Measurements from ENCODE around the gene FCAMR.
"Not testable (repeated sequence)": the region's sequence is repeated elsewhere in the genome, so short reads cannot be mapped to it uniquely, and the experiment has no call there.

FCAMR gene

DNA sequence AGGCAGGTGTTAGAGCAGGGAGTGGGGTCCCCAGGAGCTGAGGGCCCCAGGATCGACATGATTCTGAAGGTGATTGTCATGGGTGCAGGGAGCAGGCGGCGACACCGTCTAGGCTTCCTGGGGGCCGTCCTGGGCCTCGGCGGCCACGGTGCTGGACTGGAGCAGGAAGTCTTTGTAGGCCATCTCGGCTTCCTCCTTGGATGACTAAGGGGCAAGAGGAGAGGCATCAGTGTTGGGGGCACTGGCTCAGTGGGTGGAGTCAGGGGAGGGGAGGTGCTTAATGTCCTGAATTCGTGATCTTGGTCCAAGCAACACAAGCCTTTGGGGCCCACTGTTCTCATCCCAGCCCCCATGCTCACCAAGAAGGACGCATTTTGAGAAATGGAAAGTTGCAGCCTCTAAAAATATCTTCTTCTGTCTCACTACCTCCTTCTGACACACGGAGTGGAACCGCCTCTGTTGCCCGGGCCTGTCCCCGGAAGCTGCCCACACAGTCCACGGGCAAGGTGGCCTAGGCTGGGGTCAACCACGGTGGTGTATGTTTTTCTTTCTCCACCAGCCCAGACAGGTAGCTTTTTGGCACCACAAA lies 40.0 kb downstream of the FCAMR start:
- no peak for DNase-seq

DNA sequence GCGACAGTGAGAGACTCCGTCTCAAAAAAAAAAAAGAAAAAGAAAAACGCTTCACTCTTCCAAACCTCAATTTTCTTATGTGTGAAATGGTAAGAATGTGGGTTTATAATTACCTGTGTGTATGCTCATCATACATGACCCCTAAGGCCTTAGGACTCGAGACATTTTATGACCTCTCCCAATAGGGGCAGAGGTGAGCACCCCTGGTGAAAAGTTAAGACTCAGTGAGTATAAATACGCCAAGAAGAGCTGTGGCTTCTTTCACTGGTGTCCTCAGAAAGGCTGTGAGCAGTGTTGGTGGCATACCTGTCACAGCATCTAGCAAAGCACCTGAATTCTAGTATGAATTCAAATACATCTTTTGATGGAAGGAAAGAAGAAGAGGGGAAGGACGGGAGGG lies 40.7 kb downstream of the FCAMR start:
- DNase-seq = no peak

DNA sequence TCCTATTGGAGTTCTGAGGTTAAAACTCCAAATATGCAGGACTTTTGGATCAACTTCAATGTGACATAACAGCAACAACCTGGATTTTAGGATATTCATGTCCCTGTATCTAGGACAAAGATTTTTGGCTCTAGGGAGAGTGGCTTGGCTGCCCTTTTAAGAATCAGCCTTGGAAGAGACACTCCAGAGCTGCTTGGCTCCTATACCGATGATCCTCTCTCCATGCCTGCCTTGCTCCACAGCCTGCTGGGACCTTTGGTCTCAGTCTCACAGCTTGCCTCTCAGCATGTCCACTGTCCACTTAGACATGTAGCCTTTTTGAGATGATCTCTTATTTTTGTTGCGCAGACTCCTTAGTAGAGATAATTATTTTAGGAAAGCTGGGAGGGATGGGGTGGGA lies 44.0 kb downstream of the FCAMR start:
- DNase-seq = no peak

DNA sequence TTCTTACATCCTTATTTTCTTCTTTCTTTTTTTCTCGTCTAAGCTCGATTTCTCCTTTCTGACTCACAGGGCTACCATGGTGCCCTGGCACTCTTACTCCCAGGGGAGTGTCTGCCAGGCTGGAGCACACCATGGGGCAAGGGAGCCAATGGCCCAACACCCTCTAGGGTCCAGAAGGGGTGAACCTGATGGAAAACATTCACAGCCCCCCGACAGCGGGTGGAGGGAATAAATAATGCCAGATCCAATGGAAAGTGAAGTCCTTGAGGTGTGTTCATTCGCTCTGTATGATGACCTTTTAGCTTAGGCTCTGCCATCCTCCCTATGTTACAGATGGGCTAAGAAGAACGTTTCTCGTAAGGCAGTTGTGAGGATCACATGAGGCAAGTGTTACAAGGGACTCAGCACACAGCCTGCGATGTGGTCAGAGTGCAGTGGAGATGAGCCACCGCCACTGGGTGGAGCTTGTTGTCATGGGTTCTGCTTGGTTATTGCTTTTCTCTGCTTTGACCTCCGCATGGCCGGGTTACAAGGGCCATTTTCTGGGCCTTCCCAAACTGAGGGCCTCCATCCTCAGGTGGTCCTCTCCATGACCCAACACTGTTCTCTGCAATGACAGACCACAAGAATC lies 45.0 kb downstream of the FCAMR start:
- peak in 1 of 6 experiments; percentile 29 for DNase-seq

DNA sequence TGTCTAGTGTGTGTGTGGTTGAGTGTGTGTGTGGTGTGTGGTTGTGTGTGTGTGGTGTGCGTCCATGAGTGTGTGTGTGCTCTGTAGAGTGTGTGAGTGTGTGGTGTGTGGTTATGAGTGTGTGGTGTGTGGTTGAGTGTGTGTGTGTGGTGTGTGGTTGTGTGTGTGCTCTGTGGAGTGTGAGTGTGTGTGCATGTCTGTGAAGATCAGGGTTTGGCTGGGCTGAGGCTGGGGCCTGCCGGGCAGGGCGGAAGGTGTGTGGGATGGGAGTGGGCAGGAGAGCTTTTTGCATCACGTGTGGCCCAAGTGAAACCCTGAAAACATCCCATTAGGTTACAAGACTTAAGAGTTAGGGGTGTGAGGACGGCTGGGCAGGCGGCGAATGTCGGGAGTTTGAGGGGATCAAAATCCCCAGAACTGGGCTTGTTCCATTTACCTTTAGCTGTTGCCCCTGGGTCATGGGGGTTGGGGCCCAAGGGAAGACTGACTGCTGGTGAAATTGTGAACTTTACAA lies 45.6 kb downstream of the FCAMR start:
- peak in 1 of 6 experiments; percentile 23 for DNase-seq

DNA sequence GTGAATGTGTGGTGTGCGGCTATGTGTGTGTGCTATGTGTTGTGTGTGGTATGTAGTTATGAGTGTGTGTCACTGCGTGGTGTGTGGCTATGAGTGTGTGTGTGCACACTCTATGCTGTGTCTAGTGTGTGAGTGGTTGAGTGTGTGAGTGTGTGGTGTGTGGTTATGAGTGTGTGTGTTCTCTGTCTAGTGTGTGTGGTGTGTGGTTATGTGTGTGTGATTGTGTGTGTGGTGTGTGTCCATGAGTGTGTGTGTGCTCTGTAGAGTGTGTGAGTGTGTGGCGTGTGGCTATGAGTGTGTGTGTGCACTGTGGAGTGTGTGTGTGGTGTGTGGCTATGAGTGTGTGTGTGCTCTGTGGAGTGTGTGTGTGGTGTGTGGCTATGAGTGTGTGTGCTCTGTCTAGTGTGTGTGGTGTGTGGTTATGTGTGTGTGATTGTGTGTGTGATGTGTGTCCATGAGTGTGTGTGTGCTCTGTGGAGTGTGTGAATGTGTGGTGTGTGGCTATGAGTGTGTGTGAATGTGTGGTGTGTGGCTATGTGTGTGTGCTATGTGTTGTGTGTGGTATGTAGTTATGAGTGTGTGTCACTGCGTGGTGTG lies 46.2 kb downstream of the FCAMR start:
- DNase-seq = not testable (repeated sequence)

DNA sequence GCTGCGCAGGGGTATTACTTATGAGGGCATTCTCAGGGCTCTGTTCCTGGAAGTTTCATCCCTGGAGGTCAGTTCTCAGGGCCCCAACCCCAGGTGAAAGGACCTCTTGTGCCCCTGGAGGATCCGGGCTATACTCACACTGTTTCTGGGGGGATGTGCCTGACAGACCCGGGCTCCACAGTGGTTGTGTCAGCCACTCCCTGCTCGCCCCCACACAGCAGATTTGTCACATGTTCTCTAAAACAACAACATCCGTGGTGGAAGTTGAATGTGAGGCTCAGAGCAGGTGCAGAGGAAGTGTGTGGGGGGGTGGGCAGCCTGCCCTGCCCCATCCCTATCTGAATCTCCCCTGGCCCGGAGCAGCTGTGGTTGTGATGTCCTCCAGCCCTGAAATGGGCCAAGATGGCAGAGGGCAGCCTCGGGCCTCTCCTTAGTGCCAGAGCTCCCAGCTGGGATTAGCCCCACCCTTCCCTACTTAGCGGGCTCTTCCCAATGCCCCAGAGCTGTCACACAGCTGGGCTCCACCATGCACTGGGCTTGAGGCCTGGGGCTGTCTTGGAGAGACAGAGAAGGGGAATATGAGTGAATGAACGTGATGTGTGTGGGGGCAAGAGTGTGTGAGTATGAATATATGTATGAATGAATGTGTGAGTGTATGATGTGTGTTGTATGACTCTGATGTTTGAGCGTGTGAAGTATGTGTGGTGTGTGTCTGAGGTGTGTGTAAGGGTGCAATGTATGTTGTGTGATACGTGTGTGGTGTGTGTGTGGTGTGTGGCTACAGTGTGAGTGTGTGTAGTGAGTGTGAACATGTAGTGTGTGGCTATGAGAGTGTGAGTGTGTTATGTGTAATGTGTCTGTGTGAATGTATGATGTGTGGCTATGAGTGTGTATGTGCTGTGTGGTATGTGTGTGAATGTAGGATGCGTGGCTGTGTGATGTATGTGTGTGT lies 47.0 kb downstream of the FCAMR start:
- DNase-seq = peak; percentile 57 to 87 (median 73)

DNA sequence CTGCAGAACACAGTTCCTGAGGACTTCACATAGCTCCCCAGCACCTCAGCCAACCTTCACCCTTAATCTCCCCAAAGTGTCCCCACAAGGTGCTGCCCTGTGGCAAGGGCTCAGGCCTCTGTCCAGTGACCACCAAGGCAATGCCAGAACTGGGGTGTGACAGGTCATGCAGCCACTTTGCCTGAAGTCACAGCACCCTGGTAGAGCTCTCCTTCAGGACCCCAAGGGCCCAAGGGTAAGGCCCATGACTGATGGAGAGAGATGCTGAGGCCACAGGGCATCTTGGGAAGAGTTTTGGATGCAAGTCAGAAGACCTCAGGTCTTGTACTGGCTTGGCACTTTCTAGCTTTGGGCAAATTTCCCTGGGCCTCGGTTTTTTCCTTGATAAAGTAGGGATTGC lies 47.7 kb downstream of the FCAMR start:
- DNase-seq = no peak

DNA sequence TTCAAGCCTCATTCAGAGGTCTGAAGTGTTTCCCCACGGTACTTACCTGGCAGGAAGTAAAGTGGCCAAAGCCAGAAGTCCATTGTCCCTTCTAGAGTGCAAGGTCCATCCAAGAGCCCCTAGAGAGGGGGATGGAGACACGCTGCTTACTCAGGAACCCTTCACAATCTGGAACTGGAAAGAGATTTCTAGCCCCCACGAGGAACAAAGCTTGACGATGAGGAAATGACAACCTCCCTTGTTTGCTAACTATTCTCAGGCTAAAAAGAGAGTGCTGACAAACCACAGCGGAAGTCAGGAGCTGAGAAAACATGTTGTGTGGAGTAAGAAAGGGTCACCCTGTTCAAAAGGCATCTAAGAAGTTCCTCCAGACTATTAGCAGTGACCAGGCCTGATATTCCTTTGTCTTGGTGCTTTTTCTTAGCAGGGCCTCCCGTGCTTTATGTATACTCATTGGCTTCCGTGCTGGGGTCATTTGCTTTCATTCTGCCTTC lies 48.4 kb downstream of the FCAMR start, which contains the start of gene FCMR:
FCMR (minus strand) TSS at position 170 of the 494 bp plus-strand sequence; CDS start at position 83, 87 bp downstream.
- DNase-seq = peak; percentile 29 to 83 (median 59)

DNA sequence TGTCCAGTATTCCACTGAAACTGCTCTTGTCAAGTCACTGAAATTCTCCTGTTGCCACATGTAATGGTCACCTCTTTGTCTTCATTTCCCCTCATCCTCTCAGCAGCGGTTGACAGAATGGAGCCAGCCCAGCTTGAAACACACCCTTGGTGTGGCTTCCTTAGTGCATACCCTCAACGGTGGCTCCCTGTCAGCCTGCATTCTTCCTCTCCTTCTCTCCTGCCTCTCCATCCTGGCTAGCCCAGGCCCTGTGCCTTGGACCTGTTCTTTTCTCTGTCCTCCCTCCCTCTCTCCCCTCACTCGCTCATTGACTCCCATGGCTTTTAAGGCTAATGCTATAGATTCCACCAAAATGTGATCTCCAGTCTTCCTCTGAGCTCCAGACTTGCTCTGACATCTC lies 52.2 kb downstream of the FCAMR start:
- DNase-seq = no peak

DNA sequence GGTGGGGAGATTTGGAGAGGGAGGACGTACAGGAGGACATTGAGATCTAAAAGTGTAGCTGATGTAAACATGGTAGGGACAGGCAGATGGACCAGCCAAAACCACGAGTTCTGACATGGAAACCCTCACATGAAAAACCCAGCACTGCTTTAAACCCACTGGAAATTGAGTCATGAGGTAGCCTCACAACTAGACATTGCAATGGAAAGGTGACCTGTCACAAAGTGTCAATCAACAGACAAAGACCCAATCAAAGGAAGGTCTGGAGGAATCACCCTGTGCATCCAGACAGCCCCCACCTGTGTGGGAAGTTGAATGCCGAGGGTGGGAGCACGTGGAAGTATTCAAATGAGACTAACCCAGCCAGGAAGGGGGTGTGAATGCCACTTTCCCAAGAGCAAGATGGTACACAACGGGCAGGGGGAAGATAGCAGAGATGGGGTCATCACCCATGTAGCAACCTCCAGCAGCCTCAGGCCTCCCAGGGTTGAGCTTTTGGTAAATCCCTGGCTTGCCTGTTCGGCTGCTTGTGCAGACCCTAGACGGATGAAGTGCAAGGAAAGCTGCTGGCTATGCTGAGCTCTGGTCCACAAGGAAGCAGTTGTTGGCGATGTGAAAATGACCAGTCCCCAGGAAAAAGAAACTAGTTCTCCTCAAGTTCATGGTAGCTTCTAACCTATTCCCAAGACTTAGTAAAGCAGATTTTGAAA lies 54.1 kb downstream of the FCAMR start:
- DNase-seq = no peak

DNA sequence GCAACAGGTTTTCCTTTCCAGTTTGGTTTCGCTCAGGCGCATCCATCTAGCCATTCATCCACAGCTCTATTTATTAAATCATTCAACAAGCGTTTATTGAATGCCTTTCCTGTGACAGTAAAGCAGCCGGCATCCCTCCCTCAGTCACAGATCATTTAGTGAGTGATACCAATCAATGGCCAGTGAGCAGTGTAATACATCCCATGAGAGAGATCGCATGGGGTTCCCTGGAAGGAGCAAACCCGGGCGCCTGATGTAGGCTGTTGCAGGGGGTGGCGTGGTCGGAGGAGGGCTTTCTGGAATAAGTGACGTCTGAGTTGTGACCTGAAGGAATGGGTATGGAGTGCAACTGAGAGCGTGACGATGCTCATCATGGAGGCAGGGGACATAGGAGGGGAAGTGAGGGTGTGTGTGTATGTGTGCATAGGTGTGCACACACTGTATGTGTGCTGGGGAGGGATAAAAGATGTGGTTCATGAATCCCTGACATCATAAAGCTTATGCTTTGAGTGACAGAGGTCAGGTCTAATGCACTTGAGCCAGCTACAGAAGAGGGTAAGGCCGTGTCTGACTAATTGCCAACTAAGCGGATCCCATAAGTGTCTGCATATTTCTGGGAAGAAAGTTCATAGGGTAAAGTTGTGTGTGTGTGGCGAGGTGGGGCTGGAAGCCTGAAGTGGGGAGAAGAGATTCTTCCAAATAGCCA lies 55.1 kb downstream of the FCAMR start:
- no peak for DNase-seq

DNA sequence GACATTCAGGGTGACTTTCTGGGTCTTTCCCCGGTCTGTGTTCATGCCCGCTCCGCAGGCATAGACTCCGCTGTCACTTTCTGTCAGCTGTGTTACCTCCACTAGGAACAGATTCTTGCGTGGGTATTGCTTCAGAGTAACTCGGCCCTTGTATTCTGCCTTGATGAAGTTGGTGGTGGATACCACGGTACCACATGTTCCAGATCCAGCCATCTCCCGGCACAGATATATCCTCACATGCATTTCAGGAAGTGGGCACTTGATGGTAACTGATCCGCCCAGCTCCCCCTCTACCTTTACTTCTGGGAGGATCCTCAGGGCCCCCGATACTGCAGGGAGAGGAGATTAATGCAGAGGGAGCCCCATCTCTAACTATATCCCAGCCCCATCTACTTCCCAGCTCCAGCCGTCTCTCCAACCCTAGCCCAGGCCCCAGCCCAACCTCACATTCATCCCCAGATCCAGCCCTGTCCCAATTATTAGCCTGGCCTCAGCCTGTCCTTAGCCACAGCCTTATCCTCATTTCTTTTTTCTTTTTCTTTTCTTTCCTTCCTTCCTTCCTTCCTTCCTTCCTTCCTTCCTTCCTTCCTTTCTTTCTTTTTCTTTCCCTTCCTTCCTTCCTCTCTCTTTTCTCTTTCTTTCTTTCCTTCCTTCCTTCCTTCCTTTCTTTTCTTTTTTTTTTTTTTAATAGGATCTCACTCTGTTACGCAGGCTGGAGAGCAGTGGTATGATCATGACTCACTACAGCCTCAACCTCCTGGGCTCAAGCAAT lies 56.3 kb downstream of the FCAMR start:
- no peak for DNase-seq

DNA sequence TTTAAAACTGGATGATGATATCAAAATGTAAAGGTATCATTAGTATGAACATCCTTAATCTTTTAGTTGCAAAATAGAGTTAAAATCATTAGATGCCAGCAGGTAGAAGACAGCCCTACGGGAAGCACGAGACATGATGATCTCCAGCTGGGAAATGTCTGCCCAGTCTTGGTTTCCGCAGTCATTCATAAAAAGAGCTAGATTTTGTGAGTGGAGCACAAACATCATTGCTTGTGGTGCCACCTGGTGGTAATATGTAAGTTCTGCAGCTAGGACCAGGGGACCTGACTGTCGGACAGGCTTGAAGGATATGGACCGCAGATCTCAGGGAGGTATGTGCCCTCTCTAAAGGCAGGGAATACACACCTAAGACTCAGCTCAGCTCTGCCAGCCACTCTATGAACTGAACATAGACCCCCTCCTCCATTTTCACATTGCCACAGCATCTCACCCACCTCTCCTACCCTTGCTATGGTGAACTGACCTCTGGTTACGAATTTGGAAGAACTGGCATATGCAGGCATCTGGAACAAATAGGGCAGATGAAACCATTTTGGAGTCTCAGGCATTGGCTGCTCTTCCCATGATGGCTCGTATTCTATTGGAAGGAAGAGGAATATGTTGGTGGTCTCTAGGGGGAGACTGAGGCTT lies 57.7 kb downstream of the FCAMR start:
- DNase-seq = peak; percentile 24 to 82 (median 51)

DNA sequence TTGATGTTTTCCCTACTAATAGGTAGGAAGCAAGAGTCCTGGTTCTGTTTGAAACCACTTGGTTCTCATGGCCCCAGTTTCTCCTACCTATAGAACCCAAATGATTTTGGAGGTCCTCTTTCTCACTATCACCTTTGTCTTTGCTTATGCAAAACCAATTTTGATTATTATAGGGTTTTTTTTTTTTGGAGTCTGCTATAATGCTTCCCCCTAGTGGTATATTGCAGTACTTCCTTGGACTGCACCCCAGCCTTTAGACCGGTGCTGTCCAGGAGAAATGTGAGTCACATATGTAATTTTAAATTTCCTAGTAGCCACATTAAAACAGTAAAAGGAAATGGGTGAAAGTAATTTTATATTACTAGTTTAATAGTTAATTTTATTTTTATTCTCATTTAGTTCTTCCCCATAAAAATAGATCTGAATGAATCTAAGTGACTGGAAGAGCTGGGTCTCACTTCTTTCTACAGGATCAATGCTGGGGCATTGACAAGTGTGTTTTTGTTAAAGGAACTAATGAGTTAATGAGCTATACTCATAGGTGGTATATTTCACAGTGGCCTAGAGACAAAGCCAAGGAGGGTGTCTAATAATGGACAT lies 59.1 kb downstream of the FCAMR start:
- DNase-seq = peak in 4 of 6 experiments; percentile 26 to 73 (median 48)

DNA sequence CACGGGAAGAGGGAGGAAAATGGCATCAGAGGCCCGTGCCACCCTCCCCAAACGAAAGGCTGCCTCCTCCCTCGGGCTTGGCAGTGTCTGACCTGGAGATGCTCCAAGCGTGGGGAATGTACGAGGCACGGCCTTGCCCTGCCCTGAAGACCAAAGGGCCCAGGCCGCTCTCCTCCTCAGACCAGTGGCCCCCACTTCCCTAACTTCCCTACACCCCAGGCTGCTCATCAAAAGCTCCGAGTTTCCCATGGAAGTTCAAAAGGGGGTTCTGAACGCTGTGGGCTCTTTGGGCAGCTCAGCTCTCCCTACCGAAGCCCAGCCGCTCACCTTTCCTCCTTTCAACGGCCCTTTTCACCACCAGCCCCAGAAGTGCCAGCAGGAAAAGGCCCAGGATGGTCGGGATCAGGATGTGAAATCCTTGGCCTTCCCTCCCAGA lies 60.4 kb downstream of the FCAMR start:
- DNase-seq = no peak

DNA sequence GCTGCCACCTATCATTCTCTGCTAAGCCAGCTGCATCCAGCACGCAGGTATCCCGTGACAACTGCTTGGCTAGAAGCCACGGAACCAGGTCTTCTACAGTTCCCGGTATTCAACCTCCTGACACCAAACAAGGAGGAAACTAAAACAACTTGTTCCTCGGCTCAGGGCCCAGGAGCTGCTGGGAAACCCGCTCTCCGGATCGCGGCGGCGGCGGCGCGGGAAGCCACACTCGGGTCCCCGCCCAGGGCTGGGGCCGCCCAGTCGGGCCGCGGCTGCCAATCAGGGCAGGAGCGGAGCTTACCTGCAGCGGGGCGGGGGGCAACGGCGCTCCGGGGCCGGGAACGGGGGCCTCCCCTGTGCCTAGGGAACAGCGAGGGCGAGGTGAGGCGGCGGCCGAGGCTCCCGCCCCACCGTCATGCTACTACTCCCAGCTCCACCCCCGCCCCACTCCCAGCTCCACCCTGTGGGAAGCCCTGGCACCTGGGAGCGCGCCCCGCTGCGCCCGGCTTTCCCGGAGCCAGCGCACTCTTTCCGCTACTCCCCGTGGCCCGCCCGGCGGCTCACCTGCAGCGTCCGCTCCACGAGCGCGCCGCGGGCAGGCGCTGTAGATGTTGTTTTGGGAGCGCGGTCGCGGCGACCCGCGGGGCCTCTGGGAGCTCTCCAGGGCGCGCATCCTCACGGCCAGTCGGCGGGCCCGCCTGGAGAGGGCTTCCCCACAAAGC lies 60.9 kb downstream of the FCAMR start:
- peak; percentile 49 to 70 (median 64) for DNase-seq

DNA sequence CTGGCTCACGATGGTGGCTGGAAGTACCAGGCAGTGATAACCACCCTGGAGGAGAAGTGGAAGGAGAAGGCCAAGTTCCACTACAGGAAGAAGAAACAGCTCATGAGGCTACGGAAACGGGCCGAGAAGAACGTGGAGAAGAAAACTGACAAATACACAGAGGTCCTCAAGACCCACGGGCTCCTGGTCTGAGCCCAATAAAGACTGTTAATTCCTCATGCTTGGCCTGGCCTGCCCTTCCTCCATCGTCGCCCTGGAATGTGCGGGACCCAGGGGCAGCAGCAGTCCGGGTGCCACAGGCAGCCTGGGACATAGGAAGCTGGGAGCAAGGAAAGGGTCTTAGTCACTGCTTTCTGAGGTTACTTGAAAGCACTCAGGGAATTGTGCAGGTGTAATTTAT lies 62.2 kb downstream of the FCAMR start:
- no peak for DNase-seq
